GM10266 (cell line): ENCODE results near the gene ANKS1A.

Experiments
- DNase-seq: peaks from one replicate; pipeline ENCODE4 v3.0.0; 2012; ENCODE audit errors: extremely low spot score
- TF ChIP-seq, protein P1 (sequence below): IDR thresholded peaks from 2 replicates; pipeline ENCODE4 v1.5.1; 2012; ENCODE audit warnings: mild to moderate bottlenecking, low read depth; ENCODE audit not compliant: control insufficient read depth, insufficient read depth; ENCODE audit errors: missing control alignments

Gene ANKS1A

DNA sequence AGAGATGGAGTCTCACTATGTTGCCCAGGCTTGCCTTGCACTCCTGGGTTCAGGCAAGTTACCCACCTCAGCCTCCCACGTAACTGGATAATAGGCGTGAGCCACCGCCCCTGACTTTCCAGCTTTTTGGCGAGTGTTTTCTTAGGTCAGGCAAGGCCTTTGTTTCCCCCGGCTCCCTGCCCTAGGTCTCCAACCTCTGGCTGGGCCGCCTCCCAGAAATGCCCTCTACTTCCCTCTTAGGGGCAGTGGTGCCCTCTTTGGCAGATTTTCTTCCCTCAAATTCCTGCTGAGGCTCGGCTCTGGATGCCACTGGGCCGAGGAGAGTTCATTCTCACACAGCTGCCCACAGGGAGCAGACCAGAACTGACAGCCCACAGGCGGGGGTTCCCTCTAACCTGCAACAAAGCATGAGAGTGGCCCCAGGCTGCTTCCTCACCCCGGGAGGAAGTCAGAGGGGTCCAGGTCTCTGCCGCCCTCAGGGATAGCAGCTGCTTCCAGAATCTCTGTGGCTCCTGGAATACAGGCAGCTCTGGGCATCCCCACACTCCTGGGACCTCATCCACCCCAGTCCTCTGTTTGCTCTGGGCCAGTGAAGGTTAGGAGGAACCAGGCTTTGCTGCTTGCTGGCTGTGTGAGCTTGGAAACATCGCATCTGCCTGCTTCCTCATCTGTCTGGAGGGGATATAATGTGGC is 195.6 kb downstream of the ANKS1A start:
- DNase-seq, result no peak
- TF ChIP-seq, protein P1, sequence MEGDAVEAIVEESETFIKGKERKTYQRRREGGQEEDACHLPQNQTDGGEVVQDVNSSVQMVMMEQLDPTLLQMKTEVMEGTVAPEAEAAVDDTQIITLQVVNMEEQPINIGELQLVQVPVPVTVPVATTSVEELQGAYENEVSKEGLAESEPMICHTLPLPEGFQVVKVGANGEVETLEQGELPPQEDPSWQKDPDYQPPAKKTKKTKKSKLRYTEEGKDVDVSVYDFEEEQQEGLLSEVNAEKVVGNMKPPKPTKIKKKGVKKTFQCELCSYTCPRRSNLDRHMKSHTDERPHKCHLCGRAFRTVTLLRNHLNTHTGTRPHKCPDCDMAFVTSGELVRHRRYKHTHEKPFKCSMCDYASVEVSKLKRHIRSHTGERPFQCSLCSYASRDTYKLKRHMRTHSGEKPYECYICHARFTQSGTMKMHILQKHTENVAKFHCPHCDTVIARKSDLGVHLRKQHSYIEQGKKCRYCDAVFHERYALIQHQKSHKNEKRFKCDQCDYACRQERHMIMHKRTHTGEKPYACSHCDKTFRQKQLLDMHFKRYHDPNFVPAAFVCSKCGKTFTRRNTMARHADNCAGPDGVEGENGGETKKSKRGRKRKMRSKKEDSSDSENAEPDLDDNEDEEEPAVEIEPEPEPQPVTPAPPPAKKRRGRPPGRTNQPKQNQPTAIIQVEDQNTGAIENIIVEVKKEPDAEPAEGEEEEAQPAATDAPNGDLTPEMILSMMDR, result no peak

DNA sequence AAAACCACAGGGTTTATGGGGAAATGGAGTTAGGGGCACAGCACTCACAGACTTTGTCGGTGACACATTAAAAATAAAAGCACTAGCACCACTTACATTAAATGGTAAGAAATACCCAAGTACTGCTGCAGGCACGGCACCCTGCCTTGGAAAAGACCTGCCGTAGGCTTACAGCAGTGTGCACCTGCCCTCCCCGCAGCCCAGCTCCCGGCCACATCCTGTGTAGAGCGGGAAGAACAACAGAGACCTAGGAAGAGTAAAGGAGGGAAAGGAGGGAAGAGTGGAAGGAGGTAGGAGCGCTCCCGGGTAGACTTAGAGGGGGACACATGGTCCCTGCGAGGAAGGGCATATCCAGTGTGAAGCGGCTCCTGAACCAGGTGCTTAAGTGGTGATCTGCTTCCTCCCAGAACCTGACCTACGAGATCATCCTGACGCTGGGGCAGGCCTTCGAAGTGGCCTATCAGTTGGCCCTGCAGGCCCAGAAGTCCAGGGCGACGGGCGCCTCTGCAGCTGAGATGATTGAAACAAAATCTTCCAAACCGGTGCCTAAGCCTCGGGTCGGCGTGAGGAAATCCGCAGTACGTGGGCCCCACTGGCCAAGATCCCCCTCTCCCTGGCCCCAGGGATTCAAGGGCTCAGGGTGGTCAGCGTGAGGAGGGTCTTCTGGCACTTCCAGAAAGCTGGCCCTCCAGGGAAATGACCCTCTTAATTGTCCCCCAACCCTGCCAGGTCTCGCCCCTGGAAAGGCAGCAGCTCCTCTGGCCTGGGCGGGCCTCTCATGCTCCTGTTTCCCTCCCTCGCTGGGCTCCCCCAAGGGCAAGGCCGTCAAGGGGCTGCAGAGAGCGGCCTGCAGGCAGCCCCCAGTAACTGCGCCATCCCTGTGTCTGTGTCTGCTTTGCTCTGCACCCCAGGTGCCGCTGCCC is 196.6 kb downstream of the ANKS1A start:
- no peak for DNase-seq
- TF ChIP-seq, protein P1, result no peak

DNA sequence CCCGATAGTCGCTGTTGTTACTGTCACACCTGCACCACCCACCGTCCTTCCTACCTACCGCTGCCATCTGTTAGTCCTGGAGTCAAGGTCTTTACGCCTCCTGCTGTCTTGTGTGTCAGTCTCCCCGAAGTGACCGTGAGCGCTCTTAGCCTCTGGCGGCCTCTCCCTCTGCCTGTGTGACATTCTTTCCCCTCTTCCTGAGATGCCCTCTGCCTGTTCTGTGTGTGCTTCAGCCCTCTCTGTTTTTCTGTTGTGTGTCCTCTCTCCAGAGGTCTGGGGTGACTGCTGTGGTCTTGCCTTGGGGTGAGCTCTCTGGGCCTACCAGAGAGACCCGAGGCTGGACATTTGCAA is 197.2 kb downstream of the ANKS1A start:
- DNase-seq, result no peak
- TF ChIP-seq, protein P1, result no peak

DNA sequence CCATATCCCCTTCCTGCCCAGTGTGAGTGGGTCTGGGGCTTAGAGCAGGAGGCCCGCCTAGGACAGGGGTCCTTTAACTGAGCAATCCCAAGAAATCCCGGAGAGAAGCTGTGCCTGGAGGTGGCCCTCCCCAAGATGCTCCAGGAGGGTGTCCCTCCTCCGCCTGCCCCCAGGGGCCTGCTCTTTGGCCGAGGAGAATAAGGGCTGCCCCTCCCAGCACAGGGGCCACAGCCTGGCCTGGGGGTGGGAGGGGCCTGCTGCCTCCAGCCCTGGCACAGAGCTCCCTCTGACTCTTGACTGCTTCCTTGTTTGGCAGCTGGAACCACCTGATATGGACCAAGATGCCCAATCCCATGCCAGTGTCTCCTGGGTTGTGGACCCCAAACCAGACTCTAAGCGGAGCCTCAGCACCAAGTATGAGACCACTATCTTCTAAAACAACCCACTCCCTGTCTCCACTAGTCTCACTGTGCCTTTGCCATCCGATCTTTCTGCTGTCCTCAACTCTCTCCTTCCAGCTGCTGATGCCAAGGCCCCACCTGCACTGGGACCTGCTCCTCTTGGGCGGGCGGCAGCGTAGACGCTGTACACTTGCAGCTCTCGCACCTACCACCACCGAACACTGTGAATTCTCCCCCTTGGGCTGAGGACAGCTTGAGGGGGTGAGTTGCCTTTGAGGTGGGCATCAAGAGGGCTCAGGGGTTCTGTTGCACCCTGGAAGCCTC is 197.7 kb downstream of the ANKS1A start:
- TF ChIP-seq, protein P1, result no peak
- DNase-seq, result no peak

DNA sequence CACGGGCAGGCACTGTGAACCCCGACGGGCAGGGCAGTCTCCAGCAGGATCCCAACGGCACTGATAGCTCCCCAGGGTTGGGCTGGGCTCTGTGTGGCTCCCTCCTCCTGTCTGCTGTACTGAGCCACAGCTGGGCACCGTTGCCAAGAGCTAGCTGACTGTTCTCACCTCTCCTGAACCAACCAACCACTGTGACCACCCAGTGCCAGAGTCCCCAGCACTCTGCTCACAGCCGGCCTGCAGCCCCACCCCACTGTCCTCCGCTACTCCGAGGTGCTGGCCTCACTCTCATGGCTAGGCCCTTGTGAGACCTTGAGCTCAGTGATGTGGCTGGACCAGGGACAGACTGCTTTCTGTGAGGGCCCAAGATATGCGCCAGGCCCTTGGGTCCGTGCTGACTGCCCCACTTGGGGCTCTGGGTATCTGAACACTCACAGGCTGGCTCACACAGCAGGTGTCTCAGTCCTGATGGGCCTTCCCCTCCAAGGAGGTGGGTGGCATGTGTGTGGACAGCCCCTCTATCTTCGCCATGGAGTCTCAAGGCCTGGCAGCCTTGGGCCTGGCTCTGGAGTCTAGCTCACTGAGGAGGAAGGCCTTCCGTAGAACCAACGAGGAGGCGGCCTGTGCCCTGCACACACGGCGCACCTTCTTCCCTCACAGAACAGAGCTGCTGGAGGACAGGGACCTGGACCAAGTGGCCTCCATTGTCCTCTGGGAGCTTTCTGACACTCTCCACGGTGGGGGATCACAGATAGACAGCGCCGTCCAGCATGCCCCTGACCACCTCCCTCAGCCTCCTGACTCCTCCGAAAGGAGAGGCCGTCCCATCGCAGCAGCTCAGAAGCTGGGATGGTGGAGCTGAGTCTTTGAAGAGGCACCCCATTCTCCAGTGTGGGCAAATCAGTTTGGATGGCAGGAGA is 198.6 kb downstream of the ANKS1A start:
- TF ChIP-seq, protein P1, result no peak
- no peak for DNase-seq
